GM20000 (cell line): ENCODE data around the gene SCARB1.
"Not testable (repeated sequence)": the region's sequence is repeated elsewhere in the genome, so short reads cannot be mapped to it uniquely, and the experiment has no call there.

Experiments used
- DNase-seq: peaks from one replicate; pipeline ENCODE4 v3.0.0; 2012; ENCODE audit warnings: low spot score
- TF ChIP-seq, protein P1 (sequence below): IDR thresholded peaks from 2 replicates; pipeline ENCODE4 v1.5.1; 2012; ENCODE audit warnings: mild to moderate bottlenecking, control low read depth; ENCODE audit errors: extremely low read depth, missing control alignments

Gene SCARB1

DNA sequence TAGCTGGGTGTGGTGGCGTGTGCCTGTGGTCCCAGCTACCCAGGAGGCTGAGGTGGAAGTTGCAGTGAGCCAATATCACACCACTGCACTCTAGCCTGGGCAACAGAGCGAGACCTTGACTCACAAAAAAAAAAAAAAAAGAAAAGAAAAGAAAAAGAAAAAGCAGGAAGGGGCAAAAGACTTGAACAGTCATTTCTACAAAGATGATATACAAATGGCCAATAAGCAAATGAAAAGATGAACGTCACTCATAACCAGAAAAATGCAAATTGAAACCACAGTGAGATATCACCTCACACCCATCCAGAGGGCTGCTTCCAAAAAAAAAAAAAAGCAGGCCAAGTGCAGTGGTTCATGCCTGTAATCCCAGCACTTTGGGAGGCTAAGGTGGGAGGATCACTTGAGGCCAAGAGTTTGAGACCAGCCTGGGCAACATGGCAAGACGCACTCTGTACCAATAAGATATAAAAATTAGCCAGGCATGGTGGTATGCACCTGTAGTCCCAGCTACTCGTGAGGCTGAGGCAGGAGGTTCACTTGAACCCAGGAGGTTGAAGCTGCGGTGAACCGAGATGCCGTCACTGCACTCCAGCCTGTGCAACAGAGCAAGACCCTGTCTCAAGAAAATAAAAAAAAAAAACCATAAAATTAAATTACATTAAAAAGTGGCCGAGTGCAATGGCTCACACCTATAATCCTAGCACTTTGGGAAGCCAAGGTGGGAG is 30.3 kb upstream of the SCARB1 start:
- TF ChIP-seq, protein P1, sequence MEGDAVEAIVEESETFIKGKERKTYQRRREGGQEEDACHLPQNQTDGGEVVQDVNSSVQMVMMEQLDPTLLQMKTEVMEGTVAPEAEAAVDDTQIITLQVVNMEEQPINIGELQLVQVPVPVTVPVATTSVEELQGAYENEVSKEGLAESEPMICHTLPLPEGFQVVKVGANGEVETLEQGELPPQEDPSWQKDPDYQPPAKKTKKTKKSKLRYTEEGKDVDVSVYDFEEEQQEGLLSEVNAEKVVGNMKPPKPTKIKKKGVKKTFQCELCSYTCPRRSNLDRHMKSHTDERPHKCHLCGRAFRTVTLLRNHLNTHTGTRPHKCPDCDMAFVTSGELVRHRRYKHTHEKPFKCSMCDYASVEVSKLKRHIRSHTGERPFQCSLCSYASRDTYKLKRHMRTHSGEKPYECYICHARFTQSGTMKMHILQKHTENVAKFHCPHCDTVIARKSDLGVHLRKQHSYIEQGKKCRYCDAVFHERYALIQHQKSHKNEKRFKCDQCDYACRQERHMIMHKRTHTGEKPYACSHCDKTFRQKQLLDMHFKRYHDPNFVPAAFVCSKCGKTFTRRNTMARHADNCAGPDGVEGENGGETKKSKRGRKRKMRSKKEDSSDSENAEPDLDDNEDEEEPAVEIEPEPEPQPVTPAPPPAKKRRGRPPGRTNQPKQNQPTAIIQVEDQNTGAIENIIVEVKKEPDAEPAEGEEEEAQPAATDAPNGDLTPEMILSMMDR = no peak
- no peak for DNase-seq

DNA sequence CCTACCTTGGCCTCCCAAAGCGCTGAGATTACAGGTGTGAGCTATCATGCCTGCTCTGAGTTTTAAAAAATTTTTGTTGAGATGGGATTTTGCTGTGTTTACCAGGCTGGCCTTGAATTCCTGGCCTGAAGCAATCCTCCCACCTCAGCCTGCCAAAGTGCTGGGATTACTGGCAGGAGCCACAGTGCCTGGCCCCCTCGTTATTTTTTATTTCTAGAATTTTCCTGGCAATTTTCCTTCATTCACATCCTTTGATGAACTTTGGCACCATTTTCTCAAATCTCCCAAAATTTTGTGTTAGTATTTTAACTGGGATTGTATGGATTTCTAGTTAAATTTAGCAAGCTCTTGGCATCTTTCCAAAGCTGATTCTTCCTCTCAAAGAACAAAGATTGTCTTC is 24.6 kb upstream of the SCARB1 start:
- TF ChIP-seq, protein P1 = no peak

DNA sequence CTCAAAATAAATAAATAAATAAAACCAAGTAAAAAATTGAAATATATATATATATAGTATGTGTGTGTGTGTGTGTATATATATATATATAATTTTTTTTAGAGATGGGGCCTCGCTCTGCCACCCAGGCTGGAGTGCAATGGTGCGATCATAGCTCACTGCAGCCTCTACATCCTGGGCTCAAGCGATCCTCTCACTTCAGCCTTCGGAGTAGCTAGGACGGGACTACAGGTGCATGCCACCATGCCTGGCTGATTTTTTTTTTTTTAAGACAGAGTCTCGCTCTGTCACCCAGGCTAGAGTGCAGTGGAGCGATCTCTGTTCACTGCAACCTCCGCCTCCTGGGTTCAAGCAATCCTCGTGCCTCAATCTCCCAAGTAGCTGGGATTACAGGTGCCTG is 24.1 kb upstream of the SCARB1 start:
- DNase-seq = not testable (repeated sequence)

More for the DNA sequence above, 24.6 kb upstream of the SCARB1 start:
- no peak for DNase-seq

DNA sequence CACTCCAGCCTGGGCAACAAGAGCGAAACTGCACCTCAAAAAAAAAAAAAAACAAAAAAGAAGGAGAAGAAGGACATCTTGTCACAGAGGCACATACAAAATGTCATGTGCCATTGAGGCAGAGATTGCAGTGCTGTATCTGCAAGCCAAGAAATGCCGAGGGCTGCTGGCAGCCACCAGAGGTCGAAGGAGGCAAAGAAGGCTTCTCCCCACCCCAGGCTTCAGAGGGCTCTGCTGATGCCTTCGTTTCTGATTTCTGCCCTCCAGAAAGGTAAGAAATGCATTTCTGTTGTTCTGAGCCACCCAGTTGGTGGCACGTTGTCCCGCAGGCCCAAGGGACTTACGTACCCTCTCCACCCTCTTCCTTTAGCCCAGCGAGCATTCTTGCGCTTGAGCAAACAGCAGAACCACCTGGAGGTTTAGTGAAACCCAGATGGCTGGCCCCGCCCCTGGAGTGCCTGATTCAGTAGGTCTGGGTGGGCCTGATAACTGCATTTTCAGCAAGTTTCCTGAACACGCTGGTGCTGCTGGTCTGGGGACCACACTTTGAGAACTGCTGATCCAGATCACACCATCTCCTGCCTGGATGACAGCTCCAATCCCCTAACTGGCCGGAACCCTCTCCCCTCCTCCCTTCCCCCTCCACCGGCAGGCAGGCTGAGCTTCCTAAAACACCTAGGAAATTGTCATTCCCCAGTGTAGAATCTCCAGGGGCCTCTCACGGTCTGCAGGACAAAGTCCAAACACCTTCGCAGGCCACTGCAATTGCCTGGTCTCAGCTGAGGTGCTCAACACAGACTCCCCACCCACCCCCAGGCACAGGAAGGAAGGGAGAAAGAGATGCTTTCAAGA is 21.1 kb upstream of the SCARB1 start:
- DNase-seq = no peak
- TF ChIP-seq, protein P1 = no peak

DNA sequence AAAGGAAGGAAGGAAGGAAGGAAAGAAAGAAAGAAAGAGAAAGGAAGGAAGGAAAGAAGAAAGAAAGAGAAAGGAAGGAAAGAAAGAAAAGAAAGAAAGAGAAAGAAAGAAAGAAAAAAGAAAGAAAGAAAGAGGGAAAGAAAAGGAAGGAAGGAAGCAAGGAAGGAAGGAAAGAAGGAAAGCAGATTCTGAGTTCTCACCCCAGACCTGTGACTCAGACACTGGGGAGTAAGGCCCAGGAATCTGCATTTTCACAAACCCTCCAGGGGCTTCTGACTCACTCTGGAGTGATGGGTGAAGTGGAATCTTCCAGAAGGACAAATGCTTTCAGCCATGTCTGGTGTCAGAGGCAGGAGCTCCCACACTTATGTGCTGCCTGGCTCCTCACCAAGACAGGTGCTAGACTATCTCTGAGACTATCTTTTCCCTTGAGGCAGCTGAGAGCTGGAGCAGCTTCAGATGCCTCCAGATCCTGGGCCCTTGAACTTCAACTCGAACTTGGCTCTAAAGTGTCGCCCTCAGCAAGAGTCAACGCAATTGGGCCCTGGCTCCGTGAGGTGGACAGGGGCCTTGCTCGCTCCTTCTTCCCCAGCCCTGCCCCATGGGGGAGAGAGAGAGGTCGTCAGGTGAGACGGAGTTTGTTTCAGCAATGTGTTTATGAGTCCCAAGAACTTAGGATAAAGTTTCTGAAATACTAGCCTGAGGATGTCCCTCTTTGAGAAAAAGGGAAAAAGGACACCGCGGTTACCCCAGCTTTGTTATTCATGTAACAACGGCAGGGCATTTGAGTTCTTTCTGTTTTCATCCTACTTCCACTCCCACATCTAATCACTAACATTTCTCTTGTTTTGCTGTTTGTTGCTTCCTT is 19.8 kb upstream of the SCARB1 start:
- DNase-seq = no peak
- TF ChIP-seq, protein P1 = no peak

DNA sequence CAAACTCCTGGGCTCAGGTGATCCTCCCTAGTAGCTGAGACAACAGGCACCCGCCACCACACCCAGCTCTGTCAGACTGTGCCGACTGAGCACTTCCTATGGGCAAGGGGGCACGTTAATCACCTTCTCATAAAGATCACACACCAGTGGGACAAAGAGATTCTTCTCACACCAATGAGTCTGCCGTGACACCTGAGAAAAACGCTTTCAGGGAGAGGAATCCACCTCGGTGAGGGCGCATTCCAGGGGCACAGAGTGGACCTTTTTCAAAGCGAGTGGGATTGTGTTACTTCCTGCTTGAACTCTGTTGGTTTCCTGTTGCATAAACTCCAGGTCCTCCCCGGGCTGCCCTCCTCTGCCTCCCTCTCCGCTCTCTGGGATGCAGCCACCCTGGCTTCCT is 17.5 kb upstream of the SCARB1 start:
- no peak for DNase-seq
- TF ChIP-seq, protein P1 = no peak

DNA sequence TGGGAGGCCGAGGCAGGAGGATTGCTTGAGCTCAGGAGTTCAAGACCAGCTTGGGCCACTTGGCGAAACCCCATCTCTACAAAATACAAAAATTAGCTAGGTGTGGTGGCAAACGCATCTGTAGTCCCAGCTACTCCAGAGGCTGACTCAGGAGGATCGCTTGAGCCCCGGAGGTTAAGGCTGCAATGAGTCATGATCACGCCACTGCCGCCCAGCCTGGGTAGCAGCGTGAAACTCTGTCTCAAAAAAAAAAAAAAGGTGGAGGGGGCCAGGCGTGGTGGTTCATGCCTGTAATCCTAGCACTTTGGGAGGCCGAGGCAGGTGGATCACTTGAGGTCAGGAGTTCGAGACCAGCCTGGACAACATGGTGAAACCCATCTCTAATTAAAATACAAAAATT is 16.7 kb upstream of the SCARB1 start:
- not testable (repeated sequence) for DNase-seq
